Stimulated activated CD4-positive, alpha-beta T cell treated with anti-CD3 and anti-CD28 coated beads, Interleukin-12 subunit alpha, Interleukin-12 subunit beta, amount 100 ng/mL, for 48 hours (primary cell): ENCODE results near the gene ANKRD13B.

Experiments used
- DNase-seq, 3 donors: peaks; one replicate each; pipeline ENCODE4 v3.0.0-alpha.2; 2020; ENCODE audit warnings: low read depth in 2 of 3, low spot score in 1 of 3

ANKRD13B gene

DNA sequence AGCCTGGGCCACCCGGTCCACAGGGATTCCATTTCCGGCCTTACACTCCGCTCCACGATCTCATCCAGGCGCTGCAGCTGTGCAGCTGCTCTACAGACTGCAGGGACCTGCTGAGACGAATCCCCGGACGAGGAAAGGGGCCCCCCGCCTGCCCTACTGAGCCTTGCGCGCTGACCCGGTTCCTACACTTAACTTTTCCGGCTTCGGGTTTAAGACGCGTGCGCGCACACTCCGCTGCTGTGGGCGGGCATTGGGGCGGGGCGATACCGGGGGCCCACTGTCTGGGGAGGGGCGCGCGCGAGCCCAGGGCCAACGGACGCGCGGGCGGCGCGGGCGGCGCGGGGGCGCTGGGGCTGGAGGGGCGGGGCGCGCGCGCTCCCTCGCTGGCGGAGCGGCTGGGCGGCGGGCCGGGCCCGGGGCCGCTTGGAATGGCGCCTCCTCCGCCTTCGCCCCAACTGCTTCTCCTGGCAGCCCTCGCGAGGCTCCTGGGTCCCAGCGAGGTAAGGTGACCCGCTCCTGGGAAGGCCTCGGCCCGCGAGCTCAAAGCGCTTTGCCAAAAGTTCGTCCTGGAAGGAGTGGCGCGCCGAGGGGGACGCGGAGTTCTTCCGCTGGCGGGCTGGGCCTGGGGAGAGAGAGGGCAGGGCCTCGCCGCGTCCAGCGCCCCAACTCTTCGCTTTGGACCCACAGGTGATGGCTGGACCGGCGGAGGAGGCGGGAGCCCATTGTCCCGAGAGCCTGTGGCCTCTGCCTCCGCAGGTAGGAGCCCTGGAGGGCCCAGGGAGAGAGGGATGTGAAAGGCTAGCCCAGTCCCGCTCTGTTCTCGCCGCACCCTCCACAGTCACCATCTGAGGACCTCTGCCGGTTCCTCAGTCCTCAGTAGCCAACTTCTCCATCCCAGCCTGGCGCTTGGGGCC, 24.3 kb upstream of the ANKRD13B start, which contains the start of gene TP53I13:
TP53I13 (plus strand) TSS at position 371 of the 914 bp plus-strand sequence; CDS start at position 429, 58 bp downstream.
- DNase-seq, result peak; percentile 71 to 89 (median 77)

DNA sequence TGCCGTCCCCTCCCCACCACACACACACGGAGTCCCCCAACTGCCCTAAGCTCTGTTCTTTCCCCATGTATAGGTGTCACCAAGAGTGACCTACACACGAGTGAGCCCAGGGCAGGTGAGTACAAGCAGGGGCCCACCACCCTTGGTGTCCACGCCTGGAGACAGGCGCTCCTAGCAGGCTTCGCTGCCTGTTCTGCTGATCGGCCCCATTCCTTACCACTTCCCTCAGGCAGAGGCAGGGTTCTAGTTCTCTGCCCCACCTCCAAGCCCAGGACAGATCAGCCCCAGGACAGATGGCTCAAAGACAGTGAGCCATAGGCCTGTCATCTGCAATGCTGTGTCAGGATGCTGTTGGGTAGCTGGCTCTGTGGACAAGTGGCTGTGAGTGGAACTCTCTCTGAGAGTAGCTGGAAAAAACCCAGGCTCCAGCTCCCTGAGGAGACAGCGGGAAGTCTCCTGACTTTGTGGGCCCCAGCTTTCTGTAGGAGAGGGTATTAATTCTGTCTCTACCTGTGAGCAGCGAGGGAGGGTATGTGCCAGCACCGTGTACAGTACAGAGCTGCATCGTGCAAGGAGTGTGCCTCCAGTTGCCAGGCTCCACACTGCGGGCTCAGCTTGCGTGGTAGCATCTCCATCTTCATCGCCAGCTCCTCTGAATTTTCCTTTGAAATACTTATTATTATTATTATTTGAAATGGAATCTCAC, 23.5 kb upstream of the ANKRD13B start:
- DNase-seq, result no peak

DNA sequence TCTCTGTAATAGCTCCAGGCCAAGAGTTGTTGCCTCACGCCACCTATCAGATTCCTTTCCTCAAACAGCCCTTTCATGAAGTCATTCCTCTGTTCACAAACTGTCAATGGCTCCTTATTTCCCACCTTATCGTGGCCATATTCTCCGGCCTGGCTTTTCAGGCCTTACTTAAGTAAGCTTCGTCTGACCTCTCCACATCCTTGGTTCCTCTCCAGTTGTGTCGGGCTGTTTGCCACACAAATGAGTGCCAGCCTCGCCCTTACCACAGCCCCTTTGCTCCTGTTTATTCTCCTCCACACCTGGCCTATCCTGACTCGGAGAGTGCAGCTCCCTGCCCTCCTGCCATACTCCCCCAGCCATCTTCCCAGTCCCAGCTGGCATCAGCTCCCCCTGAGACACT, 22.4 kb upstream of the ANKRD13B start:
- no peak for DNase-seq

DNA sequence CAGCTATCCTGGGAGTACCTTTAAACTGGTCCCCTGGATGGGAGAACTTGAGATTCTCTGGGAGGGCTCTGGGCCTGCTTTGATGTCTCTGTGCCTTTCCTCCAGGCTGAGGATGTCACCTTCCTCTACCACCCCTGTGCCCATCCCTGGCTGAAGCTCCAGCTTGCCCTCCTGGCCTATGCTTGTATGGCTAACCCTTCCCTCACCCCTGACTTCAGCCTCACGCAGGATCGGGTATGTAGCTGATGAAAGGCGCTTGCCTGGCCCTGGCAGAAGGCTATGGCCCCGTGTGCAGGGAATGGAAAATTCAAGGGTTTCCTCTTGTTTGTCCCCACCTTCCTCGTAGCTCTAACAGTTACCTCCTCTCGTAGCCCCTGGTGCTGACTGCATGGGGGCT, 21.4 kb upstream of the ANKRD13B start:
- no peak for DNase-seq

DNA sequence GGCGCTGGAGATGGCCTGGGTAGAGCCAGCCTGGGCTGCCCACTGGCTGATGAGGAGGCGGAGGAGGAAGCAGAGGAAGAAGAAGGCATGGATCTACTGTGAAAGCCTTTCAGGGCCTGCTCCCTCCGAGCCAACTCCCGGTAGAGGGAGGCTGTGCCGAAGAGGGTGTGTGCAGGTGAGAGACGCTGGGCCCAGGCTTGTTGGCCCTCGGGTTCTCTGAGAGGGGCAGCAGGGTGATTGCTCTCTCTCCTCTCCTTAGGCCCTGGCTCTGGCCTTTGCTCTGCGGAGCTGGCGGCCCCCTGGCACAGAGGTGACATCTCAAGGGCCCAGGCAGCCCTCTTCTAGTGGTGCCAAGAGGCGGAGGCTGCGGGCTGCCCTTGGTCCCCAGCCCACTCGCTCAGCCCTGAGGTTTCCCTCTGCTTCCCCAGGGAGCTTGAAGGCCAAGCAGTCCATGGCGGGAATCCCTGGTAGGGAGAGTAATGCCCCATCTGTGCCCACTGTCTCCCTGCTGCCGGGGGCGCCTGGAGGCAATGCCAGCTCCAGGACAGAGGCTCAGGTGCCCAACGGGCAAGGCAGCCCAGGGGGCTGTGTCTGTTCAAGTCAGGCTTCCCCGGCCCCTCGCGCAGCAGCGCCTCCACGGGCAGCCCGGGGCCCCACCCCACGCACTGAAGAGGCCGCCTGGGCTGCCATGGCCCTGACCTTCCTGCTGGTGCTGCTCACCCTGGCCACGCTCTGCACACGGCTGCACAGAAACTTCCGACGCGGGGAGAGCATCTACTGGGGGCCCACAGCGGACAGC, 20.9 kb upstream of the ANKRD13B start:
- no peak for DNase-seq

DNA sequence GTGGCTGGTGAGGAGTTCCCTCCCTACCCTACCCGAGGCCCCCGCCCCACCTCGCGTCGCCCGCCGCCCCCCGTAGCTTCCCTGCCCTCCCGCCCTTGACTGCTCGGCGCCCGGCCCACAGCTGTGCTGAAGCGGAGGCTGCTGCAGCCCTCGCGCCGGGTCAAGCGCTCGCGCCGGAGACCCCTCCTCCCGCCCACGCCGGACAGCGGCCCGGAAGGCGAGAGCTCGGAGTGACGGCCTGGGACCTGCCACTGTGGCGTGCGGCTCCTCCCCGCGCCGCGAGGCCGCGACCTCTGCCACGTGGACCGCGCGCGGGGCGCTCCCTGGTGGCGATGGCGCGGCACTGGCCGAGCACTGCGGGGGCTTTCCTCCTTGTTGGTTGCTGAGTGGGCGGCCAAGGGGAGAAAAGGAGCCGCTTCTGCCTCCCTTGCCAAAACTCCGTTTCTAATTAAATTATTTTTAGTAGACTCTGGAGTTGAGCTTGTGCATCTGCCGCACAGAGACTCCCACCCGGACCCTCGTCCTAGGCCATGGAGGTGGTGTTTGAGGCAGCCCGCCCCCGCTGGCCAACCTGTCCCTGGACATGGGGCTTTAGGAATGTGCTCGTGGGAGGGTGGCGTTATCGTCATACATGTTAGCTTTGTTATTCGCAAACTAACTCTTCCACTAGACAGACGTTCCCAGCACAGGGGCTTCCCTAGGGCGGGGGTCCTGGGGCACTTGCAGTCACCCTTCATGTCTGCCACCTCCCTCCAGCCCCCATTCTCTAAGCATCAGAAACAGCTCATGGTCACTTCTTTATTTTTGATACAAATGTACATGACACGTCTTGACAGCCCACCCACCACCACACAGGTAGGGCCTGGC, 20.0 kb upstream of the ANKRD13B start:
- DNase-seq, result no peak

DNA sequence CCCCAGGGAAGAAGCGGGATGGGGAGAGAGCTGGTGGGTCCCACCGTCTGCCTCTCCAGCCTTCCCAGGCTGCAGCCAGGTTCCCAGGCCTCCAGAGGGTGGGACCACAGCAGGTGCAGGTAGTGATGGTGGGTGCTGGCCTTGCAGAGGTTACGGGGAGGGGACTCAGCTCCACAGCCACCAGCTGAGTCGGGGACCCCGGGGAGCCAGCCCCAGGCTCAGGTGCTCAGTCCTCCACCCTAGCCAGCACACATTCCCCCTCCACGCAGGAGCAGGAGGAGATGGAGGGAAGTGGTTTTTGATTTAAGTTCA, 19.4 kb upstream of the ANKRD13B start:
- no peak for DNase-seq

DNA sequence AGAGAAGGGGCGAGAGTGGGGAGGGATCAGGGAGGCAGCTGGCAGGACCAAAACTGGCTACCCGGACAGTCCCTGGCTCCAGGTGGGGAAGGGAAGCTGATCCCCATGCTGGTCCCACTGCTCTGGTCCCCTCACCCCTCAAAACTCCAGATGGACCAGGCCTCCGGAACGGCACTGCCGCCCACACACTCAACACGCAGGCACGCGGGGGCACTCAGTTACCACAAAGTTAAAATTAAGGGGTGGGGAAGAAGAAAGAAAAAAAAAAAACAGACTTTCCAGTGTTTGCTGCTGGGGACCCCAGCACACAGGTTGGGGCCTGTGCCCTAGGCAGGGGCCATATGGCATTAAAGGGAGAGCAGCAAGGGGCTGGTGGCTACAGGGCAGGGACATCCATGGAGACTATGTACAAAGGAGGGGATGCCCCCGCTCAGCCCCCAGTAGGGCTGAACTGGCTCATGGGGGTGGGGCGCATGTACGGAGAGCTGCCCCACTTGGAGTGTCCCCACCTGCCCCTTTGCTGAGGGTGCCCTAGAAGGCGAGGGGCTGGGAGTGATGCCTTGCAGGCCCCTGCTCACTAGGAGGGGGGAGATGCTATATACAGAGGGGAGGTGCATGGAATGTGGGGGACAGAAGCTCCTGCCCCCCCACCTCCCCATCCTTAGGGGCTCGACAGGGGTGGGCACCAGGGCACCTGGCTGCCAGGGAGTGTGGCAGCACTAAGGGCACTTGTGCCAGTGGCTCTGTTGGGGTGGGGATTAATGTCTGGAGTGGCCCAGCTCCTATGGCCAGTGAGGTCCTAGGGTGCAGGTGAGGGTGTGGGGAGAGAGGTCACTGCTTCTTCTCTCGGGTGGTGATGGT, 18.8 kb upstream of the ANKRD13B start:
- no peak for DNase-seq

DNA sequence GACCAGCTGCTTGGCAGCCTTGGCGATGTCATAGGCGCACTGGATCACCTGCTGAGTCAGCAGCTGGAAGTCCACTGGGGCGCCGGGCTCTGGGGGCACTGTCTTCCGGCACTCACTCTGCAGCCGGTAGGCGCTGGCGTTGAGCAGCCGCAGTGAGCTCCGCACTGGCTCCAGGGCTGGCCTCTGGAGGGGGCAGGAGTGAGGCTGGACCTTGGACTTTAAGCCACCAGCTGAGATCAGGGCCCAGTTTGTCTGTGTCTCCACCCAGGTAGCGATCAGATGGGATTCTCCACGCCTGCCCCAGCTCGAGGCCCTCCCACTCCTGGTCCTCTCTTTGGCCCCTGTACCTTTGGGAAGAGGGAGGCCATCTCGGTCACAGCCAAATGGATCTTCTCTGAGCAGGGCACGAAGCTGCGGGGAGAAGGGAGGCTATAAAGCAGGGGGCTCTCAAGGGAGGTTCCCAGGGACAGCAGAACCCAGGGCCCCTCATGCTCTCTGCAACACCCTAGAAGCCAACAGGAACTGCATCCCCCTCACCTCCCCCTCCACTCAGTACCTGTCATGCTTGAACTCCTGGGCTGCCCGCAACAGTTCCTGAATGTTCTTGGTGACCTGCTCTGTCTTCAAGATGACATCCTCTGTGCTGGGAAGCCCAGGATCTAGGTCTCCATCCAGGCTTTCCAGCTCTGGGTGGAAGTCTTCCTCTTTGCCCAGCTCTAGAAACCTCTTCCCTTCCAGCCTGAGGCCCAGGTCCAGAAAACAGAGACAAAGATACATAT, 18.0 kb upstream of the ANKRD13B start:
- no peak for DNase-seq

DNA sequence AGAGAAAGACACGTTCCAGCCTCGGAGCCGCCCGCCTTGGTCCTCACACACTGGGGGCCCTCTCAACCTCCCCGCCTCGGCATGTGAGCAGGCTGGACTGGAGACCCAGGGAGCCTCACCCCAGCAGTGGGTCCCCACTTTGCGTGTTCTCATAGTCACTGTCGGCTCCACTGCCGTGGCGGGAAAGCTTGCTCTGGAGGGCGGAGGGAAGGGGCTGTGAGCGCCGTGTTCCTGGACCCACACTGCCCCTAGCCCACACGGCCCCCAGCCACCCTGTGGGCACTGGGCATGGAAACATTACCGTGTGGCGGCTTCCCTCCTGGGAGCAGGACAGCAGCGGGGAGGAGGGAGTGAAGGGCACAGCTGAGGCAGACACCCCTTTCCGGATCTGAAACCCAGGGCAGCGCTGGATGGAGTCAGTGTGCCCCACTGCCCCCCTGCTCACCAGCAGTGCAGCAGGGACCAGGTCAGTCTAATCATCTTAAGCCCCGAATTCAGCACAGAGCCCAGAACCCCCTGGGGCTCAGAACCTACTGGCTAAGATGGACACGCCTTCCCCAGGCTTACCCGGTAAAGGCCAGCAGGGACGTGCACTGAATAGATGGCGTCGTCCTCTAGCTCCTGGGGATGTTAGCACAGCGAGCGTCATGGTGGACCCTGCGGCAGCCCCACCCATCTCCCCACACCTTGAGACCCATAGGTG, 17.3 kb upstream of the ANKRD13B start:
- DNase-seq, result no peak

DNA sequence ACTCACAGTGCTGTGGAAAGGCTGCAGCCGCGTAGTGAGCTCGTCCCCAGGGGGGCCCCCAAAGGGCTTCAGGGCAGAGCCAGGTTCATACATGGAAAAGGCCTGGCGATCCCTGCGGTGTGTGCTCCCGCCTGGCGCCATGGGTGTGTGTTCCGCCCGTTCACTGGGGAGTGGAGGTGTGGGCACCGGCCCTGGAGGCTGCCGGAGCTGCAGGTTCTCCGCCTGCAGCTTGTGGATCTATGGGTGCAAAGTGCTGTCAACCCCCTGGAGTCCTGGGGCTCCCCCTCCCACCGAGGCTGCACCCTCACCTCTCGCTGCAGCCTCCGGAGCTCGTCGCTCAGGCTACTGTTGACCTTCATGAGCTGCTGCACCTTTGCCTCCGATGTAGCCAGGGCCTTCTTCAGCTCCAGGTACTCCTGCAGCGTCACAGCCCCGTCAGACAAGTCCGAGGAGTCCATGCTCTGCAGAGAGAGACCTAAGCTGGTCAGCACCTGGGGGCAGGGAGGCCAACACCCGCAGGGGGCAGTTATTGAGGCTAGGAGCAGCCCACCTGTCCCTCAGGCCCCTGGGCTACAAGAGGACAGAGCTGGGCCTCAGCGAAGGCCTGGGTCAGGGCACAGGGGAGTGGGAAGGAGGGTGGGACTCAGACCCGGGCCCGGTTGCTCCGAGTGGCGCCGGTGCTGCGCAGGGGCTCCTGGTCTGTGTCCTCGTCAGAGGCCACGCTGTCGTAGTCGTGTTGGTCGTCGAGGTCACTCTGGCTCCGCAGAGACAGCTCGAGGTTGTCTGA, 16.5 kb upstream of the ANKRD13B start:
- no peak for DNase-seq

DNA sequence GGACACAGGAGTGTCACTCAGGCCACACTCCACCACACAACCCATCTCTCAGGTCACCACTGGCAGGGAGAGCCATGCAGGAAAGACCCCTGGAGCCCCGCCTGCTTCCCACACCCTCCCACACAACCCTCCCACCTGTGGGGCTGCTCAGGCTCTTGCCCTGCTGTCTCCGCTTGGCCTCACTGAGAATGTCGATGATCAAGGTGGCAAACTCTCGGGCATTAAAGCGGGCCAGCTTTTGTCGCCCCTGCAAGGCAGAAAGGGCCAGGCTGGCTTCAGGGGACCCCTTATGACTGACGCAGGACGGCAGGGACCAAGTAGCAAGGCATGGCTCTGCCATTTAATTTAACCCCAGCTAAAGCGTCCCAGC, 15.9 kb upstream of the ANKRD13B start:
- no peak for DNase-seq

DNA sequence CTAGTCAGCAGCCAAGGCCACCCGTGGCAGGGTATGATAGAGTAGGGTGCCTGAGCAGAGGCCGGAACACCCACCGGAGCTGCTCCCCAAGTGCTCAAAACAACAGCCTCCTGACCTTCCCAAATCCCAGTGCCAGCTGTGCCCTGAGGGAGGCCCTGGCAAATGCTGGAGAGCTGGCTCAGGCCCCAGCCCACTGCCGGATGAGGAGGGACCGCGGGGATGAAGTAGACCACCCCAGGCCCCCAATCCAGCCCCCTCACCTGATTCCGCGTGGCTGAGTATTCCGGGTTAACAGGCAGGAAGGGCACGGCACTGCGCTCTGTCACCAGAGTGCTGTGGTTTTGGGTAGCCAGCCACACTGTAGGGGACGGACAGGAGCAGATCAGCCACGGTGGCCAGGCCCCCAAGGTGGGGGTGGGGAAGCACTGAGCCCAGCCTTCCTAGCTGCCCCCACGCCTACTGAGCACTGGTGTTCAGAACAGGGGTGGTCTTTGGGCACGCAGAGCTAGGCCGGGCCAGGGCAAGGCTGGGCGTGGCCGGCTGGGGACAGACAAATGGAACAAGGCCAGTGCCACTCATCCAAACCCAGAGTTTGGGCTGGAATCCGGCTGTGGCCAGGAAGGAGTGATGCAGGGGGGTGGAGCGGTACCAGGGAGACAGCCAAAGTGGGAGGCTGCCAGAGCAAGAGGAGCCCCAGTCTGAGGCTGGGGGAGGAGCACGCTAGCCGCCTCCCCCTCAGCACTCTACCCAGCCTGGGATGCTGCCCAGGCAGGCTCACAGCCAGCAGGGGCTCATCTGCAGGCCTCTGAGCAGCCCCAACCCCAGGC, 15.3 kb upstream of the ANKRD13B start:
- no peak for DNase-seq

DNA sequence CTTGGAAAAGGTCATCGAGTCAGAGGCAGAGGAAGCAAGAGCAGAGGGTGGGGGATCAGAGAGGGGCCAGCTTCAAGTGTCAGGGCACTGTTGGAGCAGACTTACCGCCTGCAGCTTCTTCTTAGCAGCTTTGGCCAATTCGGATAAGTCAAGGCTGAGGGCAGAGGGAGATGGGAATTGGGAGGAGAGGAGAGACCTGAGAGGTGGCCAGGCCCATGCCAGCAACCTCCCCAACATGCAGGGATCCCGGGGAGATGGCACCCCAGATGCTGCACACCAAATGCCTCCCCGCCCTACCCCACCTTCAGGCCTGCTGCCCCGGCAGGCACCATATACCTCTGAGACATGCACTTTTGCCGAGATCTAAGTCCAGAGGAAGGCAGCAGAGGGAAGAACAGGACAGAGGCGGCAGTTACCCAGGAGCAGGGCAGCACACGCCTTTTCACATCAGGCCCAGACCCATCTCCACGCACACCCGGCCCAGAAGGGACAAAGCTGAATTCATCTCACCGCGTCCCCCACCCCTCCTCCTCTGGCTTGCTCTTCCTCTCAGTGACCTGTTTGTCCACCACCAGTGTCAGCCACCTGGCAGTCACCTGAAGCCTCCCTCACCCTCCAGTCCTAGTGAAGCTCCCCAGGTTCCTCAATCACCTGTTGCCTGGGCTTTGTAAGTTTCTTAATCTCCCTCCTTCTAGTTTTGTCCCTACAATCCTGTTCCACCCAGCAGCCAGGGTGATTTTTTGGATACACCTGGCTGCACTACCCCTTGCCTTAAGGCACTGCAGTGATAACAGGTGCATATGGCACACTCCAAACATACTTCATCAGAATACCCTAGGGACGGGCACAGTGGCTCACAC, 14.1 kb upstream of the ANKRD13B start:
- DNase-seq, result no peak

DNA sequence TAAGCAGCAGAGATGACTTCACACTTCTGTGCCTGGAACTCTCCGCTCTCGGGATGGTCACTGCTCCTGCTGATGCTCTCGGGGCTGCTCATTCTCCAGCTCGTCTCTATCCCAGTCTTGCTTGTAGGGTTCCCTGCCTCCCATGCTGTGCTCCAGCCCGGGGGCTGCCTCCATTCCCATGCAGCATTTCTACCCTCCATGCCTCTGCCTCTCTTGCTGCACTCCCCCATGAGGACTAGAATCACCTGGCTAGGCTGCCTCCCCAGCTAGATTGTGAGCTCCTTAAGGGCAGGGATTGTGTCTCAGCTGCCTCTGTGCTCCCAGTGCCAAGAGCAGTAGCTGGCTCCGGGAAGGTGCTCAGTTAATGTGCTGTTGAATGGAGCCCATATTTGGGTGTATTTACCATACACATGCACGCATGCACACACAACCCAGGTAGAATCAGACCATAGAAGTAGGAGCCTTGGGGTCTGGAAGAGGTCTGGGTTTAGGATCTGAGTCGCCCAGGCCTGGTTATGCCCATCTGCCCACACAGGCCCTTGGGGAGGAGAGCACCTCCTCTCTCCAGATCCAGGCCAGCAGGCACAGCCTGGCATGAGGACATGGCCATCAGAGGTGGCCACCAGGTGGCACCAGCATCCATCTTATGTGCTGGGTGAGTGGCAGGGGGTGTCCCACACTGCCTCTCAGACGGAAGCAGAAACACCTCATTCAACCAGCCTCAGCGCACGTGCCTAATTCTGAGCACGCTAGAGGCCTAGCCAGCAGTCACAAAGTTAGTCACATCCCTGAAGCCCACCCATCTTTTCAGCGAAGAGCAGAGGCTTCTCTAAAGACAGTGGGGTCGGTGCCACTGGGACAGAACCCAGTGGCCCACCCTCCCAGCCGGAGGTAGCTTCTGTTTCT, 12.8 kb upstream of the ANKRD13B start:
- DNase-seq, result peak; percentile 82 to 88 (median 87)
